ENCODE data around the gene TBC1D28. TPM values are rescaled to one million over a fixed set of nuclear protein-coding genes. Genes with fewer than 3 reads are reported as not detected.

Gene TBC1D28
- total RNA-seq, 2 experiments from 2014 or later = not detected

Other genes with a start within 250 kb of the TBC1D28 start
- gene LGALS9C, start 167.6 kb downstream of the TBC1D28 start, total RNA-seq = not detected
- 1 to 10 TPM; 4.4 to 4.6 TPM for gene FOXO3B, start 37.9 kb upstream of the TBC1D28 start, total RNA-seq
- under 1 TPM; 0.11 to 0.23 TPM for gene FBXW10, start 99.7 kb upstream of the TBC1D28 start, total RNA-seq
- 10 to 100 TPM; 14.6 to 22.4 TPM for gene TVP23B, start 136.8 kb upstream of the TBC1D28 start, total RNA-seq
- gene PRPSAP2, start 213.7 kb upstream of the TBC1D28 start, total RNA-seq = 10 to 100 TPM; 44.6 to 56.6 TPM

Data from activated CD4-positive, alpha-beta T cell treated with anti-CD3 and anti-CD28 coated beads for 36 hours (primary cell).